SU-DHL-6 (cell line): ENCODE data around the gene DSCAML1.

Experiments used
- H2AFZ ChIP-seq: fragments of 200-600 bp; sonication (generic); 2 replicates; pipeline ENCODE4 v1.6.1; 2014; ENCODE audit warnings: low read depth, mild to moderate bottlenecking, moderate library complexity, mixed read lengths, antibody characterized with exemption, low read length; ENCODE audit not compliant: severe bottlenecking
- H3F3A ChIP-seq: fragments of 200-600 bp; shearing (Covaris generic); 2 replicates; pipeline ENCODE4 v1.6.0; 2016; ENCODE audit warnings: antibody characterized with exemption, mild to moderate bottlenecking; ENCODE audit not compliant: insufficient read depth
- H3K27ac ChIP-seq: fragments of 200-600 bp; sonication (generic); 2 replicates; pipeline ENCODE4 v1.5.1; 2016; ENCODE audit warnings: low read depth, mild to moderate bottlenecking, low read length, moderate library complexity, mixed read lengths
- H3K27me3 ChIP-seq: fragments of 200-600 bp; sonication (generic), shearing (Covaris generic); 2 replicates; pipeline ENCODE4 v1.6.0; 2014; ENCODE audit warnings: mild to moderate bottlenecking, low read length
- H3K36me3 ChIP-seq: fragments of 200-600 bp; sonication (generic); 2 replicates; pipeline ENCODE4 v1.6.1; 2014; ENCODE audit warnings: mild to moderate bottlenecking, low read length, mixed read lengths
- H3K4me2 ChIP-seq: fragments of 300-600, 200-600 bp; shearing (Covaris generic), sonication (generic); 2 replicates; pipeline ENCODE4 v1.6.0; 2014; ENCODE audit warnings: low read length, low read depth, mild to moderate bottlenecking; ENCODE audit not compliant: poor library complexity, severe bottlenecking
- H3K4me3 ChIP-seq: fragments of 200-600 bp; sonication (generic); 2 replicates; pipeline ENCODE4 v1.5.1; 2014; ENCODE audit warnings: antibody characterized with exemption, low read length, mild to moderate bottlenecking, mixed read lengths; ENCODE audit not compliant: insufficient read depth, poor library complexity, severe bottlenecking
- H3K79me2 ChIP-seq: fragments of 200-600 bp; sonication (generic); 2 replicates; pipeline ENCODE4 v1.6.1; 2014; ENCODE audit warnings: mild to moderate bottlenecking, low read length, moderate library complexity; ENCODE audit not compliant: insufficient read depth
- H3K9ac ChIP-seq: fragments of 200-600 bp; sonication (generic); 2 replicates; pipeline ENCODE4 v1.7.0; 2014; ENCODE audit warnings: mild to moderate bottlenecking, low read length
- H3K9me2 ChIP-seq: fragments of 200-600 bp; sonication (generic); replicated peaks from 2 replicates; pipeline ENCODE4 v1.6.1; 2014; ENCODE audit warnings: low read length; ENCODE audit not compliant: insufficient read depth
- H3K9me3 ChIP-seq: fragments of 200-600 bp; sonication (generic); 2 replicates; pipeline ENCODE4 v1.6.1; 2014; ENCODE audit warnings: low read length, mixed read lengths; ENCODE audit not compliant: insufficient read depth
- H4K20me1 ChIP-seq: fragments of 200-600 bp; sonication (generic); 2 replicates; pipeline ENCODE4 v1.6.1; 2014; ENCODE audit warnings: low read depth, mild to moderate bottlenecking, antibody characterized with exemption, low read length, moderate library complexity, mixed read lengths
- EZH2phosphoT487 ChIP-seq: fragments of 200-600 bp; sonication (generic), shearing (Covaris generic); conservative IDR thresholded peaks from 2 replicates; pipeline ENCODE4 v1.6.1; 2018; ENCODE audit warnings: mild to moderate bottlenecking, antibody characterized with exemption, low read length, moderate library complexity, mixed read lengths
- TF ChIP-seq, protein P1 (sequence below): fragments of 200-600 bp; sonication (generic); IDR thresholded peaks from one replicate; pipeline ENCODE4 v1.5.1; 2017; ENCODE audit warnings: antibody characterized with exemption, mild to moderate bottlenecking, low read length, moderate library complexity; ENCODE audit not compliant: insufficient read depth, poor library complexity, severe bottlenecking

The DSCAML1 gene

DNA sequence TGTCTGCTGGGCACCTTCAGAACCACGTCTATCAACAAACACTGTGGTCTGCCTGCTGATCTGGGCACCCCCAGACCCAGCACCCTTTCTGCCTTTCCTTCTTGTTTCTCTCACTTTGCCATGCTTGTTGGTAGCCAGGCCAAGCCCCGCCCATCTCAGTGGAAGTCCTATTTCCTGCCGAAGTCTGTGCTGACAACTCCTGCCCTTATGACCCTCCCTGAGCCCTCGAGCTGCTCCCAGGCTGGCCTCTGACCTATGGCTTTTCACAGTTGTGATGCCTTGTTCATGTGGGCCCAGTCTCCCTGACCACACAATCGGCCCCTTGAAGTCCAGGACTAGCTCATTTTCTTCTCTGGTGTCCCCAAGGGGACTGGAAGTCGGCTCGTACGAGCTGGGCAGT lies 132.1 kb downstream of the DSCAML1 start:
- Histone ChIP-seq H3K27me3 (0 out of 2 replicates have a peak, but pooled peaks cover 4% of the 10 kb centered on the region), H3F3A (no peaks in the 10 kb centered on the region), H3K9ac (no peak overlapping the region), H3K9me3 (no peaks in the 10 kb centered on the region), H4K20me1 (no peaks in the 10 kb centered on the region), H3K9me2 (no peaks in the 10 kb centered on the region), H3K4me2 (no peak overlapping the region), H3K79me2 (no peaks in the 10 kb centered on the region), H2AFZ (no peak overlapping the region), H3K4me3 (no peak overlapping the region), H3K27ac (no peak overlapping the region), H3K36me3 (no peaks in the 10 kb centered on the region)
- TF ChIP-seq, protein P1, sequence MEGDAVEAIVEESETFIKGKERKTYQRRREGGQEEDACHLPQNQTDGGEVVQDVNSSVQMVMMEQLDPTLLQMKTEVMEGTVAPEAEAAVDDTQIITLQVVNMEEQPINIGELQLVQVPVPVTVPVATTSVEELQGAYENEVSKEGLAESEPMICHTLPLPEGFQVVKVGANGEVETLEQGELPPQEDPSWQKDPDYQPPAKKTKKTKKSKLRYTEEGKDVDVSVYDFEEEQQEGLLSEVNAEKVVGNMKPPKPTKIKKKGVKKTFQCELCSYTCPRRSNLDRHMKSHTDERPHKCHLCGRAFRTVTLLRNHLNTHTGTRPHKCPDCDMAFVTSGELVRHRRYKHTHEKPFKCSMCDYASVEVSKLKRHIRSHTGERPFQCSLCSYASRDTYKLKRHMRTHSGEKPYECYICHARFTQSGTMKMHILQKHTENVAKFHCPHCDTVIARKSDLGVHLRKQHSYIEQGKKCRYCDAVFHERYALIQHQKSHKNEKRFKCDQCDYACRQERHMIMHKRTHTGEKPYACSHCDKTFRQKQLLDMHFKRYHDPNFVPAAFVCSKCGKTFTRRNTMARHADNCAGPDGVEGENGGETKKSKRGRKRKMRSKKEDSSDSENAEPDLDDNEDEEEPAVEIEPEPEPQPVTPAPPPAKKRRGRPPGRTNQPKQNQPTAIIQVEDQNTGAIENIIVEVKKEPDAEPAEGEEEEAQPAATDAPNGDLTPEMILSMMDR = no peak
- TF ChIP-seq EZH2phosphoT487 = no peak

DNA sequence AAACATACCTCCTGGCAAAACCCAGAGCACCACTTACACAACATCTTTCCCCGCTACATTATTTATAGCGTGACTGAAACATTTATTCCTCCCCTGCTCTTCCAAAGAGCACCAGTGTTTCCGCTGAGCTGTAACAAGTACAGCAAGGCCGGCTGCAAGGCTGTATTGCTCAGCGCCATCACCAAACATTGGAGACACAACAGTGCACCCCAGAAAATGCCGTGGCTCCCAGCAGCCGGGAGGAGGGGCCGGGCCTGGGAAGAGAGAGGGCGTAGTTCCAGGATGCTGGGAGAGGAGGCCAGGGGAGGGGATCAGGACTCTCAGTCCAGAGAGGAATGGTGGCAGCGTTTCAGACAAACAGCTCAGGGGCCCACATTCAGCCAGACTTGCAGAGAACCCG lies 133.2 kb downstream of the DSCAML1 start:
- no peak overlapping the region for H2AFZ ChIP-seq
- no peaks in the 10 kb centered on the region for H3F3A ChIP-seq
- H3K27ac ChIP-seq = no peak overlapping the region
- TF ChIP-seq, protein P1 = no peak
- TF ChIP-seq EZH2phosphoT487 = no peak
- no peak overlapping the region for H3K4me2 ChIP-seq
- H3K9me2 ChIP-seq = no peaks in the 10 kb centered on the region
- H3K9me3 ChIP-seq = no peaks in the 10 kb centered on the region
- H3K4me3 ChIP-seq = no peak overlapping the region
- no peaks in the 10 kb centered on the region for H4K20me1 ChIP-seq
- H3K79me2 ChIP-seq = no peaks in the 10 kb centered on the region
- no peak overlapping the region for H3K9ac ChIP-seq
- H3K36me3 ChIP-seq = no peaks in the 10 kb centered on the region
- H3K27me3 ChIP-seq = 0 out of 2 replicates have a peak, but pooled peaks cover 4% of the 10 kb centered on the region

DNA sequence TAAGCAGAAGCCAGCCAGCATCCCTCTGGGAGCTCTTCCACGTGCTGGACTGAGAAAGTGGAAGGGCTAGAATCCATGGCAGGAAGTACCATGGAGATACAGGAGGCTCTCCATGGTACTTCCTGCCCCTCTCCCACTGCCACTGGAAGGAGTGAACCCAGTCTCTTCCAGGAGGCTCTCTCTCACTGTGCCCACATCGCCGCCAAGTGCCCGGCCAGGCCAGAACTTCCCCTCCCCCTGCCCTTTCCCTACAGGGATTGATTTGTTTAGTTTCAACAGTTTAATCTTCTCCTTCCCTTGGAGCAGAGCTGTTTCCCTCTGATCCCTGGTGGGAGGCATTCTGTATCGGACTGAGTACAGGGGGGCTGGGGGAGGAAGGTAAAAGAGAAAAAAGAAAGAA lies 133.6 kb downstream of the DSCAML1 start:
- Histone ChIP-seq H3K4me3 (no peak overlapping the region), H3K27ac (no peak overlapping the region), H3K4me2 (no peak overlapping the region), H3K79me2 (no peaks in the 10 kb centered on the region), H2AFZ (no peak overlapping the region), H3K36me3 (no peaks in the 10 kb centered on the region), H3K27me3 (0 out of 2 replicates have a peak, but pooled peaks cover 4% of the 10 kb centered on the region), H3K9me3 (no peaks in the 10 kb centered on the region), H3K9me2 (no peaks in the 10 kb centered on the region), H4K20me1 (no peaks in the 10 kb centered on the region), H3K9ac (no peak overlapping the region), H3F3A (no peaks in the 10 kb centered on the region)
- TF ChIP-seq EZH2phosphoT487 = no peak
- TF ChIP-seq, protein P1 = no peak
